Measurements from ENCODE around the gene DENND1C.

The DENND1C gene

GRCh38 chr19:6470173-6470572, 11.4 kb downstream of the DENND1C start:
- Histone ChIP-seq H3K9me3 (no peaks in the 10 kb centered on the region), H3K9ac (no peak overlapping the region), H3K4me1 (no peaks in the 10 kb centered on the region), H3K27me3 (no peaks in the 10 kb centered on the region), H3K27ac (no peak overlapping the region), H3K36me3 (peaks cover 10% of the 10 kb centered on the region; the same call in 1 of the 2 replicates), H3K4me3 (no peak overlapping the region), H4K20me1 (no peaks in the 10 kb centered on the region), H3K4me2 (no peak overlapping the region)
- no peak for TF ChIP-seq Cebpa-rat (IDR thresholded peaks at IDR 0.05)

DNA sequence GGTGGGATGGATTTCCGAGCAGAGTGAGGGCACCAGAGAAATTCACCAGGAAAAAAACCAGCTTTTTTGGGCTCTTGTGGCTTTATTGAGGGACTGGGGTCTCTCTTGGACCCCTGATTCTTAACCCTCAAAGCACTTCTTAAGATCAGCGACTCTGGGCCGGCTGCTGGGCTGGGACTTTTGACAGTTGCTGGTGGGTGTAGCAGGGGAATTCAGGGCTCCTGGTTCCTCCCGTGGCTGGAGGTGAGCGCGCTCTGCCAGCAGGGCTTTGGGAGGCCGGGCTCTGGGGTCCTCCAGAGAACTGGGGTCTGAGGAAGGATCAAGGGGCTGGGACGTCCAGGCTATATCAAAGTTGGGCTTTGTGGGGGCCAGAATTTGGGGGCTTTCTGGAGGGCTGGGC, 14.2 kb downstream of the DENND1C start:
- Histone ChIP-seq H3K27me3 (no peaks in the 10 kb centered on the region), H4K20me1 (no peaks in the 10 kb centered on the region), H3K4me3 (no peak overlapping the region), H3K27ac (no peak overlapping the region), H3K9me3 (no peaks in the 10 kb centered on the region), H3K4me2 (no peak overlapping the region), H3K36me3 (peaks cover 3% of the 10 kb centered on the region; the same call in 1 of the 2 replicates), H3K9ac (no peak overlapping the region), H3K4me1 (no peaks in the 10 kb centered on the region)
- no peak for TF ChIP-seq Cebpa-rat (IDR thresholded peaks at IDR 0.05)

- Histone ChIP-seq H3K4me2 (no peak overlapping the region), H3K9me3 (no peaks in the 10 kb centered on the region), H3K27me3 (no peaks in the 10 kb centered on the region), H3K4me1 (no peaks in the 10 kb centered on the region), H3K4me3 (no peak overlapping the region), H3K27ac (no peak overlapping the region), H3K36me3 (peaks cover 3% of the 10 kb centered on the region; the same call in 1 of the 2 replicates), H4K20me1 (no peaks in the 10 kb centered on the region), H3K9ac (no peak overlapping the region)
- no peak for TF ChIP-seq Cebpa-rat (IDR thresholded peaks at IDR 0.05)
These were observed 14.9 kb downstream of the DENND1C start for GRCh38 chr19:6466526-6467248.

GRCh38 chr19:6465663-6466062, 15.9 kb downstream of the DENND1C start:
- Histone ChIP-seq H4K20me1 (no peaks in the 10 kb centered on the region), H3K27ac (no peak overlapping the region), H3K9me3 (no peaks in the 10 kb centered on the region), H3K4me3 (no peak overlapping the region), H3K4me2 (no peak overlapping the region), H3K9ac (no peak overlapping the region), H3K4me1 (no peaks in the 10 kb centered on the region), H3K36me3 (no peaks in the 10 kb centered on the region; the same call in 1 of the 2 replicates), H3K27me3 (no peaks in the 10 kb centered on the region)
- no peak for TF ChIP-seq Cebpa-rat (IDR thresholded peaks at IDR 0.05)

DNA sequence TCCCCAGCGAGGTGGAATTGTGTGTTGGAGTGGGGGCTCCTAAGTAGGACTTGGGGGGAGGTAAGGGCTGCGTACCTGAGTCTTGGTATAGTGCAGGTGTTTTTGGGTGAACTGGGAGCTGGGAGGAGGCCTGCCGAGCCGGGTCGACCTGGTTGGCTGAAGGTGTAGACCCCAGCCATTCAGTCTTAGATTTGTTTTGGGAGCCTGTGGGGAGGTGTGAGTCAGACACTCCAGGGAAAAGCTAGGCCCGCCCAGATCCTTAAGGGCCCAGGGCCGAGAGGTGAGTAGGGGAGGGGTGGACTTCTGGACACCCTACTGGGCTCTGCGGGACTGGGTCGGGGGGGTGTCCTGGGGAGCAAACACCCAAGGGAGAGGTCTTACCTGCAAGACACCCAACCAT, 16.6 kb downstream of the DENND1C start:
- H3K27ac ChIP-seq, result no peak overlapping the region
- no peaks in the 10 kb centered on the region for H4K20me1 ChIP-seq
- H3K36me3 ChIP-seq, result no peaks in the 10 kb centered on the region
- H3K9me3 ChIP-seq, result no peaks in the 10 kb centered on the region
- no peak for TF ChIP-seq Cebpa-rat (IDR thresholded peaks at IDR 0.05)
- no peak overlapping the region for H3K4me2 ChIP-seq
- H3K4me1 ChIP-seq, result no peaks in the 10 kb centered on the region
- H3K27me3 ChIP-seq, result no peaks in the 10 kb centered on the region
- no peak overlapping the region for H3K9ac ChIP-seq
- no peak overlapping the region for H3K4me3 ChIP-seq

DNA sequence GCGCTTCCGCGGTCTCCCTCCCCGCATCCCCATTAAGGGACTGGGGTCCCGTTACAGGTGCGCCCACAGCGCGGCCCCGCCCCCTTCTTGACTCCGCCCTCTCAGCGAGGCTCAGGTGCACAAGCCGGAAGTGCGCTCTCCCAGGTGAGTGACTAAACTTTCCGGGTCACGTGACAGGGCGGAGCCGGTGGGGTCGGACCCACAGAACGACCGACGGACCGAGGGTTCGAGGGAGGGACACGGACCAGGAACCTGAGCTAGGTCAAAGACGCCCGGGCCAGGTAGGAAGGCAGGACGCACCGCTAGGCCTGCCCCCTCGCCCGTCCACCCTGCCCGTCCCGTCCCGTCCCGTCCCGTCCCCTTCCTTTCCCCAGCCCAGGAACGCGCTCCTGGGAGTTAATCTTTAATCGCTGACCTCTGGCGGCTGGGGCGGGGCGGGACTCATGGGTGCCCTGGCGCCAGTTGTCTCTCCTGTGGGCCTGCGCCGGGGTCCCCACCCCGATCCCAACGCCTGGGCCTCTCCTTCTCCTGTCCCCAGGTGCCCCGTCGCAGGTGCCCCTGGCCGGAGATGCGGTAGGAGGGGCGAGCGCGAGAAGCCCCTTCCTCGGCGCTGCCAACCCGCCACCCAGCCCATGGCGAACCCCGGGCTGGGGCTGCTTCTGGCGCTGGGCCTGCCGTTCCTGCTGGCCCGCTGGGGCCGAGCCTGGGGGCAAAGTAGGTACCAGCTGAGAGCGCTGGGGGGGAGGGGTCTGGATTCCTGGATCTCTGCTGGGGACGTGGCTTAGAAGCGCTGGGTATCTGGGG, 17.3 kb downstream of the DENND1C start, which contains the start of gene CRB3:
Gene CRB3 (plus strand): TSS at position 202 of the 804 bp plus-strand sequence. CDS start 431 bp downstream, at position 633.
- no peaks in the 10 kb centered on the region for H3K27me3 ChIP-seq
- H4K20me1 ChIP-seq, result no peaks in the 10 kb centered on the region
- no peak within 1 kb of the TSS for H3K4me3 ChIP-seq
- no peak for TF ChIP-seq Cebpa-rat (IDR thresholded peaks at IDR 0.05)
- no peak within 1 kb of the TSS for H3K27ac ChIP-seq
- H3K36me3 ChIP-seq, result no peaks in the 10 kb centered on the region
- no peaks in the 10 kb centered on the region for H3K9me3 ChIP-seq
- H3K4me2 ChIP-seq, result no peak within 1 kb of the TSS
- no peaks in the 10 kb centered on the region for H3K4me1 ChIP-seq
- H3K9ac ChIP-seq, result no peak within 1 kb of the TSS

DNA sequence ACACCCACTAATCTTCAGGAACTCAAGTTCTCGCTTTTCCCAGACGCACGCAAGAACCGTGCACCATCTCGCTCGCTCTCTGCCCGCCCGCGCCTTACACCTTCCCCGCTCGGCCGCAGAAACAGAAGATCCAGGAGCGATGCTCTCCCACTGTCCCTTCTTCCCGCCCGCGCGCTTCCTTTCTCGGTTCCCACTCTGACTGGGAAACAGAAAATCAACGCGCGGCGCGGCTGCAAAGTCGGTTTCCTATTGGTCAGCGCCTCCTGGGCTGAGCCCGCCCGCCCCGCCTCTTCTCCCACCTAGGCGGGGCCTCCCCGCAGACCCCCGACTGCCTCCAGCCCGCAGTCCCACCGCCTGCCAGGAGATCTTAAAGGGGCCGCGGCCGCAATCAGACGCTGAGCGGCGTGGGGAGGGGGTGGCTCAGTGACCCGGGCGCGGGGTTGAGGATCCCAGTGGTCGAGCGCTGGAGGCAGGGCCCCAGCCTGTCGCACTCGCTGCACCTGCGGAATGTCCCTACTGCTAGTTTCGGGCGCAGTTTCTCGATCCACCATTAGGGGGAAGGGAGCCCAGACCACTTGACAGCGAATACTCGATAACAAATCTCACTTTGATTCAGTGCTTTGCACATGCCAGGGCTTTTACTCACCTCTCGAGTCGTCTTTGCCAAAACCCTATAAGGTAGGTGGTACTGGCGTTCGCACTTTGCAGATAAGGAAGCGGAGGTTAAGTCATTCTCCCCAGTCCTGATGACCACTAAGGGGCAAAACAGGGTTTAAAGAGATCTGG, 21.3 kb downstream of the DENND1C start:
- H3K4me1 ChIP-seq, result peaks cover 22% of the 10 kb centered on the region
- H3K9me3 ChIP-seq, result peaks cover 9% of the 10 kb centered on the region; the same call in 1 of the 2 replicates
- peaks cover 22% of the 10 kb centered on the region for H3K36me3 ChIP-seq
- no peaks in the 10 kb centered on the region for H3K27me3 ChIP-seq
- H4K20me1 ChIP-seq, result peaks cover 10% of the 10 kb centered on the region
- H3K4me2 ChIP-seq, result peak overlapping the region; percentile 98
- peak overlapping the region; percentile 82 for H3K9ac ChIP-seq
- H3K27ac ChIP-seq, result peak overlapping the region; percentile 81; the same call in 1 of the 2 replicates
- TF ChIP-seq Cebpa-rat (IDR thresholded peaks at IDR 0.05), result no peak
- H3K4me3 ChIP-seq, result peak overlapping the region; percentile 91

- H3K4me2 ChIP-seq, result peak within 1 kb of the TSS; percentile 98
- peaks cover 22% of the 10 kb centered on the region for H3K4me1 ChIP-seq
- peak within 1 kb of the TSS; percentile 82 for H3K9ac ChIP-seq
- peaks cover 30% of the 10 kb centered on the region for H3K36me3 ChIP-seq
- peak within 1 kb of the TSS; percentile 81 for H3K27ac ChIP-seq
- H3K9me3 ChIP-seq, result peaks cover 17% of the 10 kb centered on the region
- H3K27me3 ChIP-seq, result no peaks in the 10 kb centered on the region
- no peak for TF ChIP-seq Cebpa-rat (IDR thresholded peaks at IDR 0.05)
- H4K20me1 ChIP-seq, result peaks cover 10% of the 10 kb centered on the region
- peak within 1 kb of the TSS; percentile 91 for H3K4me3 ChIP-seq
These were observed 22.1 kb downstream of the DENND1C start, which contains the start of gene SLC25A23 for GRCh38 chr19:6459262-6460098. SLC25A23 (minus strand) TSS chr19:6459792; CDS start chr19:6459628, 164 bp downstream.
